ENCODE data around the gene LAMTOR4.

LAMTOR4 gene
- long read RNA-seq, transcript LAMTOR4-201 (4 exons, 605 nt) = major isoform, 24 of 49 reads
- long read RNA-seq, transcript LAMTOR4-202 (3 exons, 730 nt) = minor isoform, 5 of 49 reads
- long read RNA-seq, transcript LAMTOR4-205 (4 exons, 621 nt) = minor isoform, 12 of 49 reads
- long read RNA-seq, partial matches to known transcripts = 1 of 49 reads
- long read RNA-seq, other reads (novel, unspliced or antisense) = 1 of 49 reads

DNA sequence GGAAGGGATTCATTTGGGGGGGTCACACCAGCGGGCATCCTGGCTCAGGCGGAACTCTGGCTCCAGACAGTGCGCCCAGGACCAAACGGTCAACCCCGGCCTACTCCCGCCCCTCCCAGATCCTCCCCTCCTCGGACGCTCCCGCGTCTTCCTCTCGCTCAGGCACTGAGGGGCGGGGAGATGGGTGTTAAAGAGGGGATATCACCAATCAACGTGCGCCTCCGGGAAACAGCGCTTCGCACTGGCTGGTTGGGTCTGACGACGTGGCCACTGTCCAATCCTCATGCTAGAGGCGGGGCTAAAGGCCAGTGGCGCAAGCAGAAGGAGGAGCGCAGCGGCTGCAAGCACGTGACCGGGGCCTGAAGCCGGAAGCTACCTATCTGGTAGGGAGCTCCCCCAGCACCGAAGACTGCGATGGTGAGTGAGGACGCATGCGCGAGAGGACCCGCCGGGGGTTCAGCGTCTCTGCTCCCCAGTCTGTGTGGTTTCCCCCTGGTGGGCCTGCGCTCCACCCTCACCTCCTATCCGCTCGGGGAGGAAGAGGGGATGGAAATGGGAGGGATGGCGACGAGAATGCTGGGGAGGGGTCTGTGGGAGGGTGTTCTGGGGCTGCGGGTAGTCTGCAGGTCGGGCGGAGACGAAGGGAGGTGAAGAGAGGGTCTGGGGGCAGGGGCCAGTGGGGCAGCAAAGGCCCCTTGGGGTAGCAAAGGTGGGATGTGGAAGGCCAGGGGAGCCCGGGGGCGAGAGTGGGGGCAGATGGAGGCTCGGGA lies at the start of gene LAMTOR4:
Gene LAMTOR4, plus strand, starts transcription at position 360 of the 770 bp plus-strand sequence. Its CDS starts 55 bp downstream, at position 415.
- peak within 1 kb of the TSS; percentile 82 for H3K27ac ChIP-seq (replicated peaks)

GRCh38 chr7:100099452-100099851 lies 49.3 kb upstream of the LAMTOR4 start:
- TF ChIP-seq GABPA (IDR thresholded peaks at IDR 0.05; ENCODE audit: low read depth) (no peak), CTCF (IDR thresholded peaks at IDR 0.05; ENCODE audit: insufficient read depth, low read length) (no peak), REST (IDR thresholded peaks at IDR 0.05; ENCODE audit: insufficient replicate concordance, low read depth) (no peak), SPI1 (IDR thresholded peaks at IDR 0.05; ENCODE audit: borderline replicate concordance, low read depth) (no peak), POLR2AphosphoS5 (IDR thresholded peaks at IDR 0.05; ENCODE audit: low read depth) (no peak)
- Histone ChIP-seq H3K4me3 (replicated peaks; ENCODE audit: insufficient read depth, low read length) (peak overlapping the region; percentile 97), H3K27ac (replicated peaks) (no peak overlapping the region; the same call in 1 of the 2 replicates), H3K27me3 (ENCODE audit: insufficient read depth, poor library complexity, severe bottlenecking) (no peaks in the 10 kb centered on the region)
- DNase-seq (ENCODE audit: low read depth in 1 of 2, low spot score in 1 of 2) = no peak

More for the DNA sequence above, at the start of gene LAMTOR4:
- H3K27me3 ChIP-seq (ENCODE audit: insufficient read depth, poor library complexity, severe bottlenecking) = no peaks in the 10 kb centered on the region
- peak; percentile 100 for DNase-seq (ENCODE audit: low read depth in 1 of 2, low spot score in 1 of 2)
- peak within 1 kb of the TSS; percentile 99 for H3K4me3 ChIP-seq (replicated peaks; ENCODE audit: insufficient read depth, low read length)
- TF ChIP-seq REST (IDR thresholded peaks at IDR 0.05; ENCODE audit: insufficient replicate concordance, low read depth) = no peak
- peak; percentile 90 for TF ChIP-seq POLR2AphosphoS5 (IDR thresholded peaks at IDR 0.05; ENCODE audit: low read depth)
- peak; percentile 41; the same call in 1 of the 2 replicates for TF ChIP-seq SPI1 (IDR thresholded peaks at IDR 0.05; ENCODE audit: borderline replicate concordance, low read depth)
- peak; percentile 37; the same call in 1 of the 2 replicates for TF ChIP-seq GABPA (IDR thresholded peaks at IDR 0.05; ENCODE audit: low read depth)

DNA sequence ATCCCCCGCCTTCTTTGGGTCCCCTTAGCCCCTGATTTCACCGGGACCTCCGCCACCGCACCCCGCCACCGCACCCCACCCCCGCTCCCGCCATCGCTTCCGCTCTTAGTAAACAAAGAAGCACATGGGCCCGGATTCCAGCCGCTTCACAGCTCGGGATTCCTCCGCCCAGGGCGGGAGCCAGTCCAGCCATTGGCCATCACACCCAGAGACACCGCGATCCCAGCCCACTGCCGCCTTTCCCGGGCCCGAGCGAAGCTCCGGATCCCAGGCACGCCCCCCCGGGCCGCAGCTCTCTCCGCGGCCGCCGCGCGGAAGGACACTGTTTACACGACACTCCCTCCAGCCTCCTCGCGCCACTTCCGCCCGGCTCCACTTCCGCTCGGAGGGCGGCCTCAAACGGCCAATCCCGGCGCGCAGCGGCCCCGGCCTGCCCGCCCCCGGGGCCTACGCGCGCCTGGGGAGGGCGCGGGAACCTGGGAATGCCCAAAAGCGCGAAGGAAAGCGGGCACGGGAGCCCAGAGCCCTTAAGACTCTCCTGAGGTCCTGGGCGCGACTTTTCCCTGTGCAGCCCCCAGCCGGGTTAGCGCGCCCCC lies 48.2 kb upstream of the LAMTOR4 start:
- peak; percentile 85 for DNase-seq (ENCODE audit: low read depth in 1 of 2, low spot score in 1 of 2)
- H3K27me3 ChIP-seq (ENCODE audit: insufficient read depth, poor library complexity, severe bottlenecking) = no peaks in the 10 kb centered on the region
- H3K27ac ChIP-seq (replicated peaks) = peak overlapping the region; percentile 100
- H3K4me3 ChIP-seq (replicated peaks; ENCODE audit: insufficient read depth, low read length) = peak overlapping the region; percentile 97
- peak; percentile 85 for TF ChIP-seq SPI1 (IDR thresholded peaks at IDR 0.05; ENCODE audit: borderline replicate concordance, low read depth)
- TF ChIP-seq POLR2AphosphoS5 (IDR thresholded peaks at IDR 0.05; ENCODE audit: low read depth) = peak; percentile 44; the same call in 1 of the 2 replicates
- no peak for TF ChIP-seq CTCF (IDR thresholded peaks at IDR 0.05; ENCODE audit: insufficient read depth, low read length)
- no peak for TF ChIP-seq REST (IDR thresholded peaks at IDR 0.05; ENCODE audit: insufficient replicate concordance, low read depth)
- TF ChIP-seq GABPA (IDR thresholded peaks at IDR 0.05; ENCODE audit: low read depth) = peak; percentile 91

Measured in HL-60 (cell line).